CD4-positive, alpha-beta memory T cell (primary cell): ENCODE data around the gene SURF4. TPM values are rescaled to one million over a fixed set of nuclear protein-coding genes. Genes with fewer than 3 reads are reported as not detected.
"Not testable (repeated sequence)": the region's sequence is repeated elsewhere in the genome, so short reads cannot be mapped to it uniquely, and the experiment has no call there.

ENCODE experiments used
- CTCF ChIA-PET: fragments of 350-600 bp; sonication (Branson Sonifier 250); formaldehyde crosslinking; loops from one replicate; lab custom pipeline; 2021; ENCODE audit warnings: inconsistent platforms; ENCODE audit not compliant: partially characterized antibody; lab: Charles Lee
- POLR2A ChIA-PET: fragments of 350-600 bp; sonication (Branson Sonifier 250); formaldehyde crosslinking; loops from one replicate; lab custom pipeline; 2021; ENCODE audit not compliant: partially characterized antibody; lab: Charles Lee
- DNase-seq, 5 donors: peaks; one replicate each; pipeline versions ENCODE4 v3.0.0 to v3.0.0-alpha.2; 2020 to 2022; ENCODE audit warnings: mixed read lengths in 1 of 5
- H3K27ac ChIP-seq: one replicate; pipeline ENCODE4 v1.7.0; 2013; ENCODE audit warnings: low read depth, low read length
- H3K27me3 ChIP-seq: 2 replicates; pipeline ENCODE4 v1.7.0; 2013; ENCODE audit warnings: mild to moderate bottlenecking, low read length, moderate library complexity; ENCODE audit not compliant: insufficient read depth
- H3K36me3 ChIP-seq: 2 replicates; pipeline ENCODE4 v1.7.0; 2013; ENCODE audit warnings: mild to moderate bottlenecking, low read length, moderate library complexity; ENCODE audit not compliant: insufficient read depth
- H3K4me1 ChIP-seq: 2 replicates; pipeline ENCODE4 v1.7.0; 2013; ENCODE audit warnings: mild to moderate bottlenecking, low read length, moderate library complexity; ENCODE audit not compliant: insufficient read depth
- H3K4me3 ChIP-seq, 2 donors: one replicate each; pipeline ENCODE4 v1.7.0; 2013; ENCODE audit warnings: low read length in 2 of 2, mild to moderate bottlenecking in 1 of 2
- H3K9me3 ChIP-seq, 2 donors: one replicate each; pipeline ENCODE4 v1.7.0; 2013; ENCODE audit warnings: low read length in 2 of 2, control low read depth in 1 of 2; ENCODE audit not compliant: control insufficient read depth in 1 of 2
- H3K27ac Mint-ChIP-seq, 7 donors: one replicate each; pipeline ENCODE4 v1.8.0; 2020 to 2021; ENCODE audit warnings: mixed read lengths in 7 of 7, mild to moderate bottlenecking in 6 of 7, inconsistent platforms in 3 of 7, moderate library complexity in 3 of 7
- H3K27me3 Mint-ChIP-seq, 2 donors: one replicate each; pipeline ENCODE4 v1.8.0; 2020 to 2021; ENCODE audit warnings: mixed read lengths in 2 of 2
- H3K36me3 Mint-ChIP-seq, 2 donors: one replicate each; pipeline ENCODE4 v1.8.0; 2020 to 2021; ENCODE audit warnings: mixed read lengths in 2 of 2, inconsistent platforms in 1 of 2, mild to moderate bottlenecking in 1 of 2
- H3K4me1 Mint-ChIP-seq, 4 donors: one replicate each; pipeline ENCODE4 v1.8.0; 2020 to 2021; ENCODE audit warnings: mixed read lengths in 4 of 4, mild to moderate bottlenecking in 1 of 4
- H3K4me3 Mint-ChIP-seq, 8 donors: one replicate each; pipeline ENCODE4 v1.8.0; 2020 to 2021; ENCODE audit warnings: mixed read lengths in 8 of 8, mild to moderate bottlenecking in 7 of 8, moderate library complexity in 6 of 8, inconsistent platforms in 3 of 8
- H3K9me3 Mint-ChIP-seq, 8 donors: one replicate each; pipeline ENCODE4 v1.8.0; 2020 to 2021; ENCODE audit warnings: mixed read lengths in 8 of 8, mild to moderate bottlenecking in 5 of 8, inconsistent platforms in 3 of 8, moderate library complexity in 1 of 8
- intact Hi-C: fragments of 100-400 bp; cut with micrococcal nuclease; formaldehyde crosslinking; loops from one replicate; pipeline ENCODE4 v1.15.1; 2023
- polyA plus RNA-seq, 2 donors: library from polyadenylated mRNA; unstranded; fragments of 300-500 nt; fragmentation: Illumina TruSeq; gene quantifications; one replicate each; pipeline ENCODE4 v1.2.3, GENCODE V29; 2021
- total RNA-seq, 2 experiments: library from RNA; stranded (reverse); gene quantifications; one replicate each; pipeline ENCODE4 v1.2.3, GENCODE V29; 2021

The SURF4 gene
- total and polyA plus RNA-seq, 4 experiments from 2014 or later: 103 to 264 (median 133) TPM

- not testable (repeated sequence) for H3K27me3 Mint-ChIP-seq, H3K27me3 ChIP-seq, H3K27ac ChIP-seq, H3K9me3 Mint-ChIP-seq, H3K9me3 ChIP-seq
- Mint-ChIP-seq H3K4me1 (peaks cover 10 to 57% (median 22%) of the 10 kb centered on the region in 4 donors), H3K36me3 (peaks cover 18 to 50% of the 10 kb centered on the region in 2 donors), H3K4me3 (peak overlapping the region; percentile 92 to 97 (median 96)), H3K27ac (peak overlapping the region; percentile 48 to 96 (median 89))
- POLR2A ChIA-PET: interaction anchor here (0.9 to 3.1 kb wide), 4 partner anchors 14 to 304 kb away, joined by 3 to 14 read pairs (median 10); partner anchors contain the start of genes GTF3C5, MED22, RPL7A and SURF1
- Histone ChIP-seq H3K4me3 (peak overlapping the region; percentile 50 to 69), H3K36me3 (peaks cover 46% of the 10 kb centered on the region), H3K4me1 (peaks cover 29% of the 10 kb centered on the region)
- CTCF ChIA-PET: interaction anchor here (1.1 to 1.6 kb wide), 4 partner anchors 16 to 79 kb away, joined by 3 to 5 read pairs (median 4); no protein-coding TSS in a partner anchor
- intact Hi-C loops: loop anchor here (1.0 kb wide), 1 partner anchor 83 kb away; the partner anchor contains the start of gene REXO4
- DNase-seq: peak in 1 of 5 donors; percentile 29
Measured at GRCh38 chr9:133334888-133335287, 41.0 kb downstream of the SURF4 start.

- Mint-ChIP-seq H3K4me3 (peak overlapping the region in 4 of 8 donors; percentile 10 to 29 (median 24)), H3K4me1 (peaks cover 10 to 55% (median 20%) of the 10 kb centered on the region in 4 donors), H3K27ac (peak overlapping the region in 4 of 7 donors; percentile 12 to 79 (median 38)), H3K36me3 (peaks cover 18 to 48% of the 10 kb centered on the region in 2 donors), H3K9me3 (no peaks in the 10 kb centered on the region), H3K27me3 (no peaks in the 10 kb centered on the region)
- no peak for DNase-seq
- Histone ChIP-seq H3K4me1 (peaks cover 28% of the 10 kb centered on the region), H3K27ac (no peak overlapping the region), H3K9me3 (no peaks in the 10 kb centered on the region), H3K27me3 (no peaks in the 10 kb centered on the region), H3K36me3 (peaks cover 39% of the 10 kb centered on the region), H3K4me3 (no peak overlapping the region)
- intact Hi-C loops: no loop called here
- ChIA-PET CTCF (interaction anchor here (1.1 to 1.6 kb wide), 3 partner anchors 37 to 80 kb away, joined by 3 to 5 read pairs (median 4); no protein-coding TSS in a partner anchor), POLR2A (interaction anchor here (1.3 to 3.1 kb wide), 3 partner anchors 14 to 37 kb away, joined by 7 to 14 read pairs (median 12); partner anchors contain the start of genes MED22, RPL7A, SURF1 and SURF2)
Measured at GRCh38 chr9:133334161-133334560, 41.7 kb downstream of the SURF4 start.

- peak in 1 of 5 donors; percentile 10 for DNase-seq
- Mint-ChIP-seq H3K4me1 (peaks cover 13 to 59% (median 18%) of the 10 kb centered on the region in 4 donors), H3K27ac (peak overlapping the region in 2 of 7 donors; percentile 29 to 47), H3K27me3 (no peaks in the 10 kb centered on the region), H3K36me3 (peaks cover 13 to 48% of the 10 kb centered on the region in 2 donors), H3K9me3 (peaks cover 0 to 2% (median 0%) of the 10 kb centered on the region in 8 donors), H3K4me3 (peak overlapping the region in 2 of 8 donors; percentile 27 to 54)
- intact Hi-C loops: no loop called here
- Histone ChIP-seq H3K4me3 (no peak overlapping the region), H3K36me3 (peaks cover 38% of the 10 kb centered on the region), H3K27me3 (no peaks in the 10 kb centered on the region), H3K27ac (no peak overlapping the region), H3K9me3 (no peaks in the 10 kb centered on the region), H3K4me1 (peaks cover 28% of the 10 kb centered on the region)
- POLR2A ChIA-PET: interaction anchor here (1.7 to 3.1 kb wide), 3 partner anchors 15 to 38 kb away, joined by 5 to 14 read pairs (median 12); partner anchors contain the start of genes MED22, RPL7A, SURF1 and SURF2
- CTCF ChIA-PET: interaction anchor here (1.1 to 1.6 kb wide), 2 partner anchors 24 to 73 kb away, joined by 3 to 5 read pairs; no protein-coding TSS in a partner anchor
Measured at GRCh38 chr9:133333566-133333965, 42.3 kb downstream of the SURF4 start.

DNA sequence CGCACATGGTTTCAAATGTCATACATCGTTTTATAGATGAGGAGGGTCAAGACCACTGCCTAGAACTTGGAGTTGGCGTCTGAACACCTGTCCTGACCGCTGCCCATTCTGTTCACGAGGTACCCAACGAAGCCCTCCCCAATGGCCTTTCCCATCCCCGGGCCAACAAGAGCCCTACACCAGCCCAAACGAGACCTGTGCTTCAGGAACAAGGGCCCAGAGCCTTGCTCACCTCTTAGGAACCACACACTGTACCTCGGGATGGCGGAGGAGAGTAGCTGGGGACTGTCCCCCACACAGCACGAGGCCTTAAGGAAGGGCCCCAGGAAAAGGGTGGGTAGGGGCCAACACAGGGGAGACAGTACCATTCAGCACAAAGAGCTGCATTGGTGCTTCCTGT is 42.8 kb downstream of the SURF4 start:
- H3K36me3 Mint-ChIP-seq: peaks cover 13 to 50% of the 10 kb centered on the region in 2 donors
- H3K4me3 Mint-ChIP-seq: no peak overlapping the region
- Histone ChIP-seq H3K4me3 (no peak overlapping the region), H3K27ac (no peak overlapping the region), H3K27me3 (no peaks in the 10 kb centered on the region), H3K36me3 (peaks cover 38% of the 10 kb centered on the region), H3K9me3 (no peaks in the 10 kb centered on the region), H3K4me1 (peaks cover 28% of the 10 kb centered on the region)
- CTCF ChIA-PET: interaction anchor here (1.1 to 1.2 kb wide), 2 partner anchors 24 to 39 kb away, joined by 3 read pairs; no protein-coding TSS in a partner anchor
- POLR2A ChIA-PET: interaction anchor here (1.7 to 3.1 kb wide), 2 partner anchors 24 to 39 kb away, joined by 5 to 12 read pairs; partner anchors contain the start of genes SURF1 and SURF2
- peaks cover 0 to 4% (median 0%) of the 10 kb centered on the region in 8 donors for H3K9me3 Mint-ChIP-seq
- H3K4me1 Mint-ChIP-seq: peaks cover 13 to 59% (median 18%) of the 10 kb centered on the region in 4 donors
- no peaks in the 10 kb centered on the region for H3K27me3 Mint-ChIP-seq
- H3K27ac Mint-ChIP-seq: peak overlapping the region in 1 of 7 donors; percentile 13
- intact Hi-C loops: no loop called here
- DNase-seq: peak in 1 of 5 donors; percentile 14

GRCh38 chr9:133332381-133332730 is 43.5 kb downstream of the SURF4 start:
- no peak overlapping the region for H3K4me3 Mint-ChIP-seq
- peaks cover 0 to 4% (median 0%) of the 10 kb centered on the region in 8 donors for H3K9me3 Mint-ChIP-seq
- intact Hi-C loops: no loop called here
- peak overlapping the region in 1 of 7 donors; percentile 13 for H3K27ac Mint-ChIP-seq
- H3K36me3 Mint-ChIP-seq: peaks cover 13 to 50% of the 10 kb centered on the region in 2 donors
- H3K27me3 Mint-ChIP-seq: no peaks in the 10 kb centered on the region
- H3K27me3 ChIP-seq: no peaks in the 10 kb centered on the region
- POLR2A ChIA-PET: interaction anchor here (1.7 kb wide), 1 partner anchor 39 kb away, joined by 5 read pairs; no protein-coding TSS in a partner anchor
- H3K4me3 ChIP-seq: no peak overlapping the region
- H3K36me3 ChIP-seq: peaks cover 38% of the 10 kb centered on the region
- H3K4me1 Mint-ChIP-seq: peaks cover 13 to 56% (median 18%) of the 10 kb centered on the region in 4 donors
- no peaks in the 10 kb centered on the region for H3K9me3 ChIP-seq
- H3K27ac ChIP-seq: no peak overlapping the region
- CTCF ChIA-PET: interaction anchor here (1.2 kb wide), 1 partner anchor 40 kb away, joined by 3 read pairs; no protein-coding TSS in a partner anchor
- peak in 1 of 5 donors; percentile 33 for DNase-seq
- peaks cover 28% of the 10 kb centered on the region for H3K4me1 ChIP-seq

DNA sequence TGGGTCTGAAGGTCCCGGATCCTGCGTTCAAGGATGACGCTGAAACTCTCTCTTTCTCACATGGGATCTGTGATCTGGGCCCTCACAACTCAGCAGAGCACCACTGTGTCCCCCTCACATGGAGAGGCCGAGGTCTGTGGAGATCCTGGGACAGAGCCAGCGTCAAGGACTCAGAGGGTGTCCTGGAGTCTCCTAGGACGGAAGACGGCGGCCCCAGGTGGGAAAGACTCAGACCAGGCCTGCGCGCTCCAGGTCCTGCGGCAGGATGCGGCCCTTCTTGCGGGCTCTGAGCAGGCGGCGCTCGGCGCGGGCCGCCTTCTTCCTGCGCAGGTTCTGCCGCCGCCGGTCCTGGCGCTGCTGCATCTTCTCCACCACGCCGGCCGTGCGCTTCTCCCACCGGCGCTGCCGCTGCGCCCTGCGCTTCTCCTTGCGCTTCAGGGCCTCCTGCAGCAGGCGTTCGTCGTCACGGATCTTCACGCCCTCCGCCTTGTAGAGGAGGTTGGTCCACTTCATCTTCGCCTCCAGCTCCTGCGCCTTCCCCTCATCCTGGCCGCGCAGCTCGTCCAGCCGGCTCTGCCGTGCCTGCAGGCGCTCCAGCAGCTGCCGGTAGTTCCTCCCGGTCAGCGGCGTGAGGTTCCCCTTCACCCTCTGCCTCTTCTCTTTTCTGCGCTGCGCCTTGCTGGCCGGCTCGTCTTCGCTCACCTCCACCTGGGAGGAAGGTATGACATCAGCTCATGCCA is 44.0 kb downstream of the SURF4 start:
- Mint-ChIP-seq H3K27ac (peak overlapping the region in 2 of 7 donors; percentile 13 to 41), H3K9me3 (peaks cover 0 to 4% (median 0%) of the 10 kb centered on the region in 8 donors), H3K36me3 (peaks cover 13 to 50% of the 10 kb centered on the region in 2 donors), H3K4me3 (no peak overlapping the region), H3K27me3 (no peaks in the 10 kb centered on the region), H3K4me1 (peaks cover 13 to 54% (median 18%) of the 10 kb centered on the region in 4 donors)
- Histone ChIP-seq H3K4me3 (no peak overlapping the region), H3K4me1 (peaks cover 25% of the 10 kb centered on the region), H3K27me3 (no peaks in the 10 kb centered on the region), H3K27ac (no peak overlapping the region), H3K9me3 (no peaks in the 10 kb centered on the region), H3K36me3 (peaks cover 38% of the 10 kb centered on the region)
- peak in 1 of 5 donors; percentile 29 for DNase-seq
- POLR2A ChIA-PET: interaction anchor here (1.7 kb wide), 1 partner anchor 40 kb away, joined by 5 read pairs; no protein-coding TSS in a partner anchor
- CTCF ChIA-PET: interaction anchor here (1.2 to 3.0 kb wide), 2 partner anchors 40 to 145 kb away, joined by 3 to 10 read pairs; no protein-coding TSS in a partner anchor
- intact Hi-C loops: no loop called here
